Transverse colon (tissue), 4 donors: Measurements from ENCODE around the gene NSD2. TPM values are rescaled to one million over a fixed set of nuclear protein-coding genes. Genes with fewer than 3 reads are reported as not detected.
"Not testable (repeated sequence)": the region's sequence is repeated elsewhere in the genome, so short reads cannot be mapped to it uniquely, and the experiment has no call there.

Source experiments
- DNase-seq: peaks from one replicate; pipeline ENCODE4 v3.0.0-alpha.2; 2019
- H3K27ac ChIP-seq, 4 donors: fragments of 200-600 bp; sonication (generic); 2 replicates each; pipeline ENCODE4 v1.5.1; 2016 to 2018; ENCODE audit warnings: inconsistent platforms in 4 of 4
- H3K27me3 ChIP-seq: fragments of 200-600 bp; sonication (generic); 2 replicates; pipeline ENCODE4 v1.5.1; 2017; ENCODE audit warnings: inconsistent platforms
- H3K36me3 ChIP-seq, 4 donors: fragments of 200-600 bp; sonication (generic); 2 replicates each; pipeline ENCODE4 v1.5.1; 2017 to 2019; ENCODE audit warnings: inconsistent platforms in 4 of 4
- H3K4me1 ChIP-seq, 4 donors: fragments of 200-600 bp; sonication (generic); 2 replicates each; pipeline ENCODE4 v1.5.1; 2017 to 2020; ENCODE audit warnings: inconsistent platforms in 4 of 4
- H3K4me3 ChIP-seq, 4 donors: fragments of 200-600 bp; sonication (generic); 1 replicate in 1 of 4; 2 replicates in 3 of 4; pipeline versions ENCODE4 v1.5.1 to v1.6.1; 2017 to 2019; ENCODE audit warnings: inconsistent platforms in 4 of 4
- H3K9me3 ChIP-seq, 2 donors: fragments of 200-600 bp; sonication (generic); 2 replicates each; pipeline ENCODE4 v1.5.1; 2017 to 2019; ENCODE audit warnings: inconsistent platforms in 2 of 2
- CTCF ChIP-seq, 5 experiments: fragments of 200-600 bp in 3 of 5; fragments of 450-650 bp in 2 of 5; sonication (generic) in 3 of 5; IDR thresholded peaks; 1 replicate in 2 of 5; 2 replicates in 3 of 5; pipeline ENCODE4 v1.5.1; 2016 to 2017; ENCODE audit warnings: antibody characterized with exemption in 5 of 5, inconsistent platforms in 3 of 5, mild to moderate bottlenecking in 2 of 5, moderate library complexity in 1 of 5
- EP300 ChIP-seq: sonication (generic); formaldehyde crosslinking; IDR thresholded peaks from one replicate; pipeline ENCODE4 v1.6.1; 2017; ENCODE audit warnings: antibody characterized with exemption, low read depth
- POLR2A ChIP-seq: fragments of 450-650 bp; IDR thresholded peaks from one replicate; pipeline ENCODE4 v1.6.1; 2016; ENCODE audit warnings: antibody characterized with exemption, mild to moderate bottlenecking, moderate library complexity
- POLR2AphosphoS5 ChIP-seq, 3 donors: sonication (generic); formaldehyde crosslinking; IDR thresholded peaks; one replicate each; pipeline ENCODE4 v1.6.1; 2016; ENCODE audit warnings: antibody characterized with exemption in 3 of 3
- WGBS, 2 donors: methylation state at CpG; one replicate each; pipeline ENCODE4 v1.1.5; 2018; ENCODE audit warnings: low coverage in 1 of 2; 5-methylcytosine and 5-hydroxymethylcytosine counted together
- in situ Hi-C, 4 donors: fragments of 200-750 bp; cut with MboI; loops; one replicate each; pipeline versions ENCODE4 v1.15.0 to v1.15.1; 2017; ENCODE audit warnings: low sequenced_read_pairs in 3 of 4, low pct_ligation_motif_present in 1 of 4, low pct_unique_long_range_greater_than_20kb in 1 of 4
- intact Hi-C: fragments of 100-400 bp; cut with DNase I; formaldehyde crosslinking; loops from one replicate; pipeline ENCODE4 v1.15.1; 2023; ENCODE audit warnings: low total_unique reads
- total RNA-seq, 4 donors: library from RNA; depleted of rRNA; stranded (reverse); fragments of >200 nt; gene quantifications; one replicate each; pipeline ENCODE4 v1.1.0, GENCODE V29; 2016

The NSD2 gene
- total RNA-seq, 4 donors from 2014 or later, result 78.4 to 591 (median 158) TPM

DNA sequence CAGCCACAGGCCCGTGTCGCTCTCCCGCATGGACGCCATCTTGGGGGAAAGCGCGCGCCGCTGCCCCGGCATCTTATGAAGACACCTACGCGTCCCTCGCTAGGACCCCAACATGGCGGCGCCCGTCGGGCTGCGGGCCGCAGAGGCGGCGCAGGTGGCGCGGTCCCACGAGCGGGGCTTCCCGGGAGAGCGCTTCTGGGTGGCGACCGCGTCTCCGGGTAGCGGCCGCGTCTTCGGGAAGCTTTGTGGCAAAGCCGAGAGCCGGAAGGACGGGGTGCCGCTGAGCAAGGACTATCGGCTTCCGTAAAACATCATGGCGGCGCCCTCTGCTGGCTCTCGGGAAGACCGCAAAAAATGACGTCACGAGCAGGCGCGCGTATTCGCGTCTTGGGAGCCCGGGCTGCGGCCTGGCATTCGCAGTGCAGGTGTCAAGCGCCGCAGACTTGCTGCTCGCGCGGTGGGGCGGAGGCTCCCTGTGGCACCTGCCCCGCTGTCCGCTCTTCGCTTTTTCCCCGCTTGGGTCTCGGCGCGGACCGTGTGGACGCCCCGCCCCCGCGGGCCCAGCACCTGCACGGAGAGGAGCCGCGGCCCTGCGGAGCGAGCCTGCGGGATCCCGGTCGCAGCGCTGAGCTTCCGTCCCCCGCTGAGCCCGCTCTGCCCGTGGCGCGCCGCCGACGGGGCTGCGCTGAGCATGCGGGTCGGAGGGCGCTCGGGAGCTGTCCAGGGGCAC, 137.9 kb downstream of the NSD2 start, which contains the start of gene NELFA:
Gene NELFA (minus strand): TSS at position 54 of the 730 bp plus-strand sequence. CDS start 15 bp downstream, at position 39.
- TF ChIP-seq POLR2AphosphoS5 (IDR thresholded peaks at IDR 0.05) (peak; percentile 88 to 96 (median 96)), CTCF (IDR thresholded peaks at IDR 0.05) (peak; percentile 37 to 89 (median 69)), POLR2A (peak; percentile 89), EP300 (no peak)
- peak within 1 kb of the TSS; percentile 96 to 98 (median 96) for H3K27ac ChIP-seq
- peaks cover 0 to 24% (median 15%) of the 10 kb centered on the region in 4 donors for H3K4me1 ChIP-seq
- no peaks in the 10 kb centered on the region for H3K9me3 ChIP-seq
- intact Hi-C loops, result no loop called here
- DNase-seq, result peak; percentile 97
- peak within 1 kb of the TSS; percentile 49 to 97 (median 78) for H3K4me3 ChIP-seq
- H3K27me3 ChIP-seq, result no peaks in the 10 kb centered on the region
- 0% methylated on average over 38 of the region's 95 CpGs; no CpG with 5 or more reads in 1 of the 2 donors for WGBS, 2 donors
- in situ Hi-C loops, result no loop called here
- H3K36me3 ChIP-seq, result peaks cover 0 to 3% (median 0%) of the 10 kb centered on the region in 4 donors

GRCh38 chr4:2009651-2010233, 138.5 kb downstream of the NSD2 start:
- 7 to 10% methylated on average over 13 to 23 of the region's 23 CpGs for WGBS, 2 donors

GRCh38 chr4:2011583-2011982, 140.4 kb downstream of the NSD2 start:
- in situ Hi-C loops, result no loop called here
- intact Hi-C loops, result no loop called here
- no peak overlapping the region for H3K27ac ChIP-seq

More at GRCh38 chr4:2009651-2010233, 138.5 kb downstream of the NSD2 start:
- Histone ChIP-seq H3K36me3 (no peaks in the 10 kb centered on the region), H3K9me3 (no peaks in the 10 kb centered on the region), H3K4me3 (peak overlapping the region; percentile 49 to 97 (median 78)), H3K27me3 (no peaks in the 10 kb centered on the region), H3K4me1 (peaks cover 0 to 24% (median 15%) of the 10 kb centered on the region in 4 donors), H3K27ac (peak overlapping the region; percentile 96 to 98 (median 96))
- DNase-seq, result peak; percentile 83
- in situ Hi-C loops (no loop called here), intact Hi-C loops (no loop called here)
- TF ChIP-seq CTCF (IDR thresholded peaks at IDR 0.05) (peak; percentile 24 to 75 (median 40)), EP300 (no peak), POLR2AphosphoS5 (IDR thresholded peaks at IDR 0.05) (peak in 2 of 3 donors; percentile 6 to 43), POLR2A (no peak)

DNA sequence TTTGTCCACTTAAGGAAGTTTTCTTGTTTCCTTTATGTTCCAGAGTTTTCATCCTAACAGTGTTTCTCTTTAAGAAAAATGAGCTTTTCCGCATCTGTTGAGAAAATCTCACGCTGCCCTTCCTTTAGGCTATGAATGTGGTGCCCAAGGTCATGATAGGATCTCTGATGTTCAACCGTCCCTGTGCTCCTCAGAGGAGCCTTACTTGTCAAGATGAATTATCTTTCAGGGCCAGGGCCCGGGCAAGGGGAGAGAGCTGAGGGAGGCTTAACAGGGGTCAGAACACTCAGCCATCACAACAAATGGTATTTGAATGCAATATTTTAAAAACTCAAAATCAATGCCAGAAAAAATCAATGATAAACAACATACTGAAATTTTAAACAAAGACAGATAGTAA, 143.8 kb downstream of the NSD2 start:
- intact Hi-C loops, result no loop called here
- 68 to 76% methylated on average over 4 of the region's 4 CpGs for WGBS, 2 donors

More at GRCh38 chr4:2011583-2011982, 140.4 kb downstream of the NSD2 start:
- Histone ChIP-seq H3K4me3 (no peak overlapping the region), H3K36me3 (no peaks in the 10 kb centered on the region), H3K4me1 (peaks cover 0 to 24% (median 15%) of the 10 kb centered on the region in 4 donors), H3K27me3 (no peaks in the 10 kb centered on the region), H3K9me3 (no peaks in the 10 kb centered on the region)
- no peak for TF ChIP-seq POLR2AphosphoS5 (IDR thresholded peaks at IDR 0.05)
- WGBS, 2 donors, result 85 to 92% methylated on average over 1 to 3 of the region's 3 CpGs
- DNase-seq, result no peak

GRCh38 chr4:2021358-2022018, 150.3 kb downstream of the NSD2 start:
- H3K27ac ChIP-seq, in situ Hi-C loops, DNase-seq, H3K36me3 ChIP-seq, H3K9me3 ChIP-seq, intact Hi-C loops, H3K4me3 ChIP-seq: not testable (repeated sequence)
- WGBS, 2 donors, result 33 to 55% methylated on average over 8 to 15 of the region's 15 CpGs
- Histone ChIP-seq H3K4me1 (peaks cover 0 to 11% (median 0%) of the 10 kb centered on the region in 4 donors), H3K27me3 (peaks cover 21% of the 10 kb centered on the region)

More for the DNA sequence above, 143.8 kb downstream of the NSD2 start:
- Histone ChIP-seq H3K4me1 (peaks cover 0 to 6% (median 4%) of the 10 kb centered on the region in 4 donors), H3K27me3 (no peaks in the 10 kb centered on the region), H3K27ac (no peak overlapping the region), H3K36me3 (no peaks in the 10 kb centered on the region), H3K9me3 (no peaks in the 10 kb centered on the region), H3K4me3 (no peak overlapping the region)
- in situ Hi-C loops, result no loop called here
- DNase-seq, result no peak
- TF ChIP-seq POLR2AphosphoS5 (IDR thresholded peaks at IDR 0.05) (no peak), POLR2A (no peak), CTCF (IDR thresholded peaks at IDR 0.05) (no peak), EP300 (no peak)
